Measurements from ENCODE around the gene AQP2.

DNA sequence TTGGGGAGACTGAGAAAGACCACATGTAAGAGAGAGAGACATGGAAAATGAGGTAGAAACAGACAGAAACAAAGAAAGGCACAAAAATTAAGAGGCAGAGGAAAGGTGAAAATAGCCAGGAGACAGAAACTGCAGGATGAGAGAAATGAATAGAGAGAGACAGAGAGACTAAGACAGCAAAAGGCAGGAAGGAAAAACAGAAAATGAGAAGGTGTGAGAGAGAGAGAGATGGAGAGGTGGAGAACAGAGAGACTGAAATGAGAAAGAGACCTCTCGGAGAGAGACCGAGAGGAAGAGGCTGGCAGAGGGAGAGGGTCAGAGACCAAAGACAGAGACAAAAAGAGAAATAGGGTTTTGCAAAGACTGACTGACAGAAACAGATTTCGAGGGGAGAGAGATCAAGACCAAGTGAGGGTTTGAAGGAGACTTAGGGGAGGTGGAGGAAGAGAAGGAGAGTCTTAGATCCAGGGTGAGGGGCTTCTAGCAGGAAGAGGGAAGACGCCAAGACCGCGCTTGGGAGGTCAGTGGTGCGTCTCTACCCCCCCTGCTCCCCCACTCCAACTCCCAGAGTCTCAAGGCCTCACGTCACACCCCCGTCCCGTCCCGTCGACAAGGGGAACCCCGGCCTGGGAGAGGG, 10.1 kb downstream of the AQP2 start:
- TF ChIP-seq ZFP30 (CRISPR knock-in tag; IDR thresholded peaks at IDR 0.05) (no peak), ZNF565 (CRISPR knock-in tag; conservative IDR thresholded peaks at IDR 0.05; ENCODE audit: low read depth) (no peak), RARB (CRISPR knock-in tag; IDR thresholded peaks at IDR 0.05) (no peak), BACH2 (CRISPR knock-in tag; IDR thresholded peaks at IDR 0.05; ENCODE audit: borderline replicate concordance) (no peak), ZC3H10 (CRISPR knock-in tag; IDR thresholded peaks at IDR 0.05) (no peak), SNAI2 (CRISPR knock-in tag; IDR thresholded peaks at IDR 0.05) (no peak), ZNF8 (CRISPR knock-in tag; IDR thresholded peaks at IDR 0.05) (no peak), TOX (CRISPR knock-in tag; IDR thresholded peaks at IDR 0.05; ENCODE audit: borderline replicate concordance) (no peak), ARNTL (CRISPR knock-in tag; IDR thresholded peaks at IDR 0.05; ENCODE audit: borderline replicate concordance, low read depth) (no peak), ISL1 (CRISPR knock-in tag; IDR thresholded peaks at IDR 0.05) (no peak), ZFP3 (CRISPR knock-in tag; IDR thresholded peaks at IDR 0.05) (no peak)
- TF ChIP-seq, protein P1, sequence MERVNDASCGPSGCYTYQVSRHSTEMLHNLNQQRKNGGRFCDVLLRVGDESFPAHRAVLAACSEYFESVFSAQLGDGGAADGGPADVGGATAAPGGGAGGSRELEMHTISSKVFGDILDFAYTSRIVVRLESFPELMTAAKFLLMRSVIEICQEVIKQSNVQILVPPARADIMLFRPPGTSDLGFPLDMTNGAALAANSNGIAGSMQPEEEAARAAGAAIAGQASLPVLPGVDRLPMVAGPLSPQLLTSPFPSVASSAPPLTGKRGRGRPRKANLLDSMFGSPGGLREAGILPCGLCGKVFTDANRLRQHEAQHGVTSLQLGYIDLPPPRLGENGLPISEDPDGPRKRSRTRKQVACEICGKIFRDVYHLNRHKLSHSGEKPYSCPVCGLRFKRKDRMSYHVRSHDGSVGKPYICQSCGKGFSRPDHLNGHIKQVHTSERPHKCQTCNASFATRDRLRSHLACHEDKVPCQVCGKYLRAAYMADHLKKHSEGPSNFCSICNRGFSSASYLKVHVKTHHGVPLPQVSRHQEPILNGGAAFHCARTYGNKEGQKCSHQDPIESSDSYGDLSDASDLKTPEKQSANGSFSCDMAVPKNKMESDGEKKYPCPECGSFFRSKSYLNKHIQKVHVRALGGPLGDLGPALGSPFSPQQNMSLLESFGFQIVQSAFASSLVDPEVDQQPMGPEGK (CRISPR knock-in tag; IDR thresholded peaks at IDR 0.05; ENCODE audit: borderline replicate concordance) = no peak
- TF ChIP-seq, protein P2, sequence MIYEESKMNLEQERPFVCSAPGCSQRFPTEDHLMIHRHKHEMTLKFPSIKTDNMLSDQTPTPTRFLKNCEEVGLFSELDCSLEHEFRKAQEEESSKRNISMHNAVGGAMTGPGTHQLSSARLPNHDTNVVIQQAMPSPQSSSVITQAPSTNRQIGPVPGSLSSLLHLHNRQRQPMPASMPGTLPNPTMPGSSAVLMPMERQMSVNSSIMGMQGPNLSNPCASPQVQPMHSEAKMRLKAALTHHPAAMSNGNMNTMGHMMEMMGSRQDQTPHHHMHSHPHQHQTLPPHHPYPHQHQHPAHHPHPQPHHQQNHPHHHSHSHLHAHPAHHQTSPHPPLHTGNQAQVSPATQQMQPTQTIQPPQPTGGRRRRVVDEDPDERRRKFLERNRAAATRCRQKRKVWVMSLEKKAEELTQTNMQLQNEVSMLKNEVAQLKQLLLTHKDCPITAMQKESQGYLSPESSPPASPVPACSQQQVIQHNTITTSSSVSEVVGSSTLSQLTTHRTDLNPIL (CRISPR knock-in tag; IDR thresholded peaks at IDR 0.05; ENCODE audit: low read depth) = no peak
